ENCODE measurements around the gene TOR1B. TPM values are rescaled to one million over a fixed set of nuclear protein-coding genes. Genes with fewer than 3 reads are reported as not detected.
A peak's percentile ranks its signal among the peaks of the same experiment; 100 is the strongest.

TOR1B gene
- total RNA-seq, 1 experiment from 2014 or later = 19.0 TPM

DNA sequence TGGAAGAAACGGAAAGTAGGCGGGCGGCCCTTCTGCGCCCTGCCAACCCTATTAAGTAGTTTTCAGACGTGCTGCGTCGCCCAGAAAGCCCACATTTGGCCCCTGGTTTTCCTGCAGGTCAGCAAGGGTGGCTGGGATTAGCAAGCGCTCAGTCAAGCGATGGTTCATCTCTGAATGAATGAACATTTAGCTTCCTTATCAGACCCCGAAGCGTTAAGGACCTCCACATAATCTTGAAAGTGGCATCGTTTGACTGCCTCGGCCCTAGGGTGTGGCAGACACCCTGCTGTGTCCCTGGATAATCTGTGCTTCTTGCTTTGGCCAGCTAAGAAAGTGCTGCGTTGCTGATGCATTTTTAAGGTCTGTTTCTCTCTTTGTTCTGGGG lies 684 bp downstream of the TOR1B start:
- H3K36me3 ChIP-seq (ENCODE audit: control insufficient read depth in 1 of 2, insufficient read depth in 2 of 2, low read length in 2 of 2) = peaks cover 0 to 5% of the 10 kb centered on the region in 2 experiments; a peak in 2 of 4 replicates
- H3K27me3 ChIP-seq (ENCODE audit: insufficient read depth, low read length) = no peaks in the 10 kb centered on the region
- no peaks in the 10 kb centered on the region for H3K9me3 ChIP-seq (ENCODE audit: control insufficient read depth in 1 of 2, insufficient read depth in 1 of 2, low read depth in 1 of 2, low read length in 2 of 2)
- peaks cover 4 to 8% of the 10 kb centered on the region in 2 experiments; a peak in 3 of 4 replicates for H3K4me1 ChIP-seq (ENCODE audit: control insufficient read depth in 1 of 2, insufficient read depth in 2 of 2, low read length in 2 of 2)
- ATAC-seq = 0 out of 2 replicates have a peak, but pooled peaks have one; percentile 4
- no peak for DNase-seq (ENCODE audit: low read depth, low spot score)
- TF ChIP-seq EZH2phosphoT487 (IDR thresholded peaks at IDR 0.05; ENCODE audit: borderline replicate concordance) = no peak
- TF ChIP-seq ZNF274 (IDR thresholded peaks at IDR 0.05; ENCODE audit: low read depth, low read length) = no peak
- no peak for TF ChIP-seq JUND (IDR thresholded peaks at IDR 0.05)
- TF ChIP-seq, protein P1, sequence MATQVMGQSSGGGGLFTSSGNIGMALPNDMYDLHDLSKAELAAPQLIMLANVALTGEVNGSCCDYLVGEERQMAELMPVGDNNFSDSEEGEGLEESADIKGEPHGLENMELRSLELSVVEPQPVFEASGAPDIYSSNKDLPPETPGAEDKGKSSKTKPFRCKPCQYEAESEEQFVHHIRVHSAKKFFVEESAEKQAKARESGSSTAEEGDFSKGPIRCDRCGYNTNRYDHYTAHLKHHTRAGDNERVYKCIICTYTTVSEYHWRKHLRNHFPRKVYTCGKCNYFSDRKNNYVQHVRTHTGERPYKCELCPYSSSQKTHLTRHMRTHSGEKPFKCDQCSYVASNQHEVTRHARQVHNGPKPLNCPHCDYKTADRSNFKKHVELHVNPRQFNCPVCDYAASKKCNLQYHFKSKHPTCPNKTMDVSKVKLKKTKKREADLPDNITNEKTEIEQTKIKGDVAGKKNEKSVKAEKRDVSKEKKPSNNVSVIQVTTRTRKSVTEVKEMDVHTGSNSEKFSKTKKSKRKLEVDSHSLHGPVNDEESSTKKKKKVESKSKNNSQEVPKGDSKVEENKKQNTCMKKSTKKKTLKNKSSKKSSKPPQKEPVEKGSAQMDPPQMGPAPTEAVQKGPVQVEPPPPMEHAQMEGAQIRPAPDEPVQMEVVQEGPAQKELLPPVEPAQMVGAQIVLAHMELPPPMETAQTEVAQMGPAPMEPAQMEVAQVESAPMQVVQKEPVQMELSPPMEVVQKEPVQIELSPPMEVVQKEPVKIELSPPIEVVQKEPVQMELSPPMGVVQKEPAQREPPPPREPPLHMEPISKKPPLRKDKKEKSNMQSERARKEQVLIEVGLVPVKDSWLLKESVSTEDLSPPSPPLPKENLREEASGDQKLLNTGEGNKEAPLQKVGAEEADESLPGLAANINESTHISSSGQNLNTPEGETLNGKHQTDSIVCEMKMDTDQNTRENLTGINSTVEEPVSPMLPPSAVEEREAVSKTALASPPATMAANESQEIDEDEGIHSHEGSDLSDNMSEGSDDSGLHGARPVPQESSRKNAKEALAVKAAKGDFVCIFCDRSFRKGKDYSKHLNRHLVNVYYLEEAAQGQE (IDR thresholded peaks at IDR 0.05; ENCODE audit: low read depth) = no peak
- TF ChIP-seq SIN3A (IDR thresholded peaks at IDR 0.05; ENCODE audit: low read depth) = 0 out of 2 replicates have a peak, but pooled peaks have one; percentile 9
- no peak for TF ChIP-seq RAD21 (IDR thresholded peaks at IDR 0.05; ENCODE audit: low read depth)
- no peak for TF ChIP-seq EZH2 (IDR thresholded peaks at IDR 0.05)
- TF ChIP-seq CEBPB (IDR thresholded peaks at IDR 0.05; ENCODE audit: low read depth) = no peak
- RAD21 ChIA-PET (ENCODE audit: low non-redundant PET in 1 of 2, low total read pairs in 2 of 2, uncharacterized antibody in 2 of 2, unreplicated experiment in 2 of 2) = no interaction called here
- CTCF ChIA-PET = no interaction called here
- POLR2A ChIA-PET = no interaction called here
- peak overlapping the region; percentile 73 for H3K9ac ChIP-seq (ENCODE audit: low read length)
- no peak overlapping the region for H2AFZ ChIP-seq (ENCODE audit: low read depth, low read length, poor library complexity, severe bottlenecking)
- peak overlapping the region; percentile 76 to 88 for H3K4me3 ChIP-seq (replicated peaks in 1 of 2; ENCODE audit: low read depth in 1 of 2, low read length in 2 of 2)
- peak overlapping the region; percentile 84 for H3K4me2 ChIP-seq (ENCODE audit: low read length)
- H4K20me1 ChIP-seq (ENCODE audit: insufficient read depth) = no peaks in the 10 kb centered on the region
- peaks cover 17% of the 10 kb centered on the region; the same call in 1 of the 2 replicates for H3K79me2 ChIP-seq (ENCODE audit: insufficient read depth, low read length)
- no peaks in the 10 kb centered on the region for H3K9me2 ChIP-seq (ENCODE audit: insufficient read depth)
- BruUV-seq (replicated peaks) = no TSS peak
- intact Hi-C loops (cut with micrococcal nuclease) = no loop called here
- H3K27ac ChIP-seq (ENCODE audit: low read depth, low read length) = peak overlapping the region; percentile 39; the same call in 1 of the 2 replicates
